Gastrocnemius medialis (tissue), 4 donors: ENCODE results near the gene ZNF202. TPM values are rescaled to one million over a fixed set of nuclear protein-coding genes. Genes with fewer than 3 reads are reported as not detected.
"Not testable (repeated sequence)": the region's sequence is repeated elsewhere in the genome, so short reads cannot be mapped to it uniquely, and the experiment has no call there.

Experiments used
- ATAC-seq, 2 donors: fragments of 150-250 bp; one replicate each; pipeline ENCODE4 v1.9.1; 2016
- DNase-seq, 2 donors: peaks; one replicate each; pipeline ENCODE4 v3.0.0-alpha.2; 2019
- H3K27ac ChIP-seq, 4 donors: fragments of 200-600 bp; sonication (generic); 1 replicate in 1 of 4; 2 replicates in 3 of 4; pipeline ENCODE4 v1.5.1; 2016 to 2018; ENCODE audit warnings: mild to moderate bottlenecking in 2 of 4, moderate library complexity in 1 of 4
- H3K27me3 ChIP-seq, 3 donors: fragments of 200-600 bp; sonication (generic) in 2 of 3; 1 replicate in 1 of 3; 2 replicates in 2 of 3; pipeline versions ENCODE4 v1.5.1 to v1.6.0; 2016 to 2019; ENCODE audit warnings: mild to moderate bottlenecking in 1 of 3, moderate library complexity in 1 of 3
- H3K36me3 ChIP-seq, 2 donors: fragments of 200-600 bp; sonication (generic) in 1 of 2; one replicate each; pipeline ENCODE4 v1.5.1; 2017 to 2018
- H3K4me1 ChIP-seq, 2 donors: fragments of 200-600 bp; sonication (generic) in 1 of 2; one replicate each; pipeline ENCODE4 v1.5.1; 2016 to 2017; ENCODE audit warnings: mild to moderate bottlenecking in 2 of 2
- H3K4me3 ChIP-seq, 4 donors: fragments of 200-600 bp; sonication (generic) in 3 of 4; 1 replicate in 1 of 4; 2 replicates in 3 of 4; pipeline ENCODE4 v1.5.1; 2016 to 2019; ENCODE audit warnings: mild to moderate bottlenecking in 2 of 4
- H3K9me3 ChIP-seq, 3 donors: fragments of 200-600 bp; sonication (generic) in 2 of 3; 1 replicate in 1 of 3; 2 replicates in 2 of 3; pipeline ENCODE4 v1.5.1; 2016 to 2019
- CTCF ChIP-seq, 5 experiments: fragments of 450-650 bp in 3 of 5; fragments of 200-600 bp in 2 of 5; sonication (generic) in 2 of 5; IDR thresholded peaks in 4 of 5; conservative IDR thresholded peaks in 1 of 5; 1 replicate in 4 of 5; 2 replicates in 1 of 5; pipeline ENCODE4 v1.5.1; 2016 to 2019; ENCODE audit warnings: antibody characterized with exemption in 5 of 5, mild to moderate bottlenecking in 3 of 5, moderate library complexity in 3 of 5
- POLR2A ChIP-seq, 2 donors: fragments of 450-650 bp; IDR thresholded peaks; one replicate each; pipeline ENCODE4 v1.6.1; 2017; ENCODE audit warnings: antibody characterized with exemption in 2 of 2, mild to moderate bottlenecking in 2 of 2, moderate library complexity in 2 of 2
- in situ Hi-C, 4 donors: fragments of 200-750 bp; cut with MboI; loops; one replicate each; pipeline versions ENCODE4 v1.15.0 to v1.8.0; 2017; ENCODE audit warnings: low sequenced_read_pairs in 4 of 4
- intact Hi-C: fragments of 100-400 bp; cut with DNase I; formaldehyde crosslinking; loops from one replicate; pipeline ENCODE4 v1.15.1; 2023; ENCODE audit warnings: low total_unique reads
- total RNA-seq, 4 donors: library from RNA; depleted of rRNA; stranded (reverse); fragments of >200 nt; gene quantifications; one replicate each; pipeline versions ENCODE4 v1.1.0 to v1.2.3, GENCODE V29; 2016

ZNF202 gene
- total RNA-seq, 4 donors from 2014 or later = 3.9 to 11.4 (median 5.3) TPM

GRCh38 chr11:123718469-123718868, 23.0 kb downstream of the ZNF202 start:
- Histone ChIP-seq H3K27ac (no peak overlapping the region), H3K4me3 (no peak overlapping the region), H3K27me3 (no peaks in the 10 kb centered on the region), H3K9me3 (no peaks in the 10 kb centered on the region), H3K4me1 (no peaks in the 10 kb centered on the region), H3K36me3 (no peaks in the 10 kb centered on the region)
- TF ChIP-seq CTCF (IDR thresholded peaks at IDR 0.05 in 4 of 5, conservative IDR thresholded peaks at IDR 0.05 in 1 of 5) = no peak
- ATAC-seq (no peak), DNase-seq (no peak)
- in situ Hi-C loops = no loop called here
- intact Hi-C loops = no loop called here

GRCh38 chr11:123718063-123718462, 23.4 kb downstream of the ZNF202 start:
- in situ Hi-C loops = no loop called here

GRCh38 chr11:123712627-123713026, 28.8 kb downstream of the ZNF202 start:
- in situ Hi-C loops, H3K4me3 ChIP-seq, H3K27me3 ChIP-seq, H3K36me3 ChIP-seq, ATAC-seq, DNase-seq, intact Hi-C loops, H3K27ac ChIP-seq, H3K9me3 ChIP-seq, H3K4me1 ChIP-seq: not testable (repeated sequence)

More at GRCh38 chr11:123718063-123718462, 23.4 kb downstream of the ZNF202 start:
- no peak overlapping the region for H3K27ac ChIP-seq
- DNase-seq (no peak), ATAC-seq (no peak)
- TF ChIP-seq POLR2A (IDR thresholded peaks at IDR 0.05) = no peak
- no peak for TF ChIP-seq CTCF (IDR thresholded peaks at IDR 0.05 in 4 of 5, conservative IDR thresholded peaks at IDR 0.05 in 1 of 5)
- no peaks in the 10 kb centered on the region for H3K9me3 ChIP-seq
- intact Hi-C loops = no loop called here
- H3K36me3 ChIP-seq = no peaks in the 10 kb centered on the region
- no peaks in the 10 kb centered on the region for H3K27me3 ChIP-seq
- H3K4me3 ChIP-seq = no peak overlapping the region
- H3K4me1 ChIP-seq = no peaks in the 10 kb centered on the region

GRCh38 chr11:123707606-123708205, 33.8 kb downstream of the ZNF202 start:
- no peaks in the 10 kb centered on the region for H3K9me3 ChIP-seq
- no peak overlapping the region for H3K4me3 ChIP-seq
- no peaks in the 10 kb centered on the region for H3K36me3 ChIP-seq
- no peaks in the 10 kb centered on the region for H3K27me3 ChIP-seq
- DNase-seq (peak; percentile 30 to 40), ATAC-seq (peak; percentile 77)
- no peaks in the 10 kb centered on the region for H3K4me1 ChIP-seq
- in situ Hi-C loops (loop anchor here (5.0 to 10.0 kb wide), 4 partner anchors 60 to 123 kb away; no protein-coding TSS in a partner anchor), intact Hi-C loops (loop anchor here (1.0 to 5.0 kb wide), 2 partner anchors 66 to 125 kb away; no protein-coding TSS in a partner anchor)
- H3K27ac ChIP-seq = no peak overlapping the region
- TF ChIP-seq CTCF (IDR thresholded peaks at IDR 0.05 in 4 of 5, conservative IDR thresholded peaks at IDR 0.05 in 1 of 5) (peak; percentile 60 to 79 (median 73)), POLR2A (IDR thresholded peaks at IDR 0.05) (no peak)

- peak; percentile 28 to 45 for ATAC-seq
- Histone ChIP-seq H3K9me3 (no peaks in the 10 kb centered on the region), H3K27ac (no peak overlapping the region), H3K36me3 (no peaks in the 10 kb centered on the region), H3K4me3 (no peak overlapping the region), H3K4me1 (peaks cover 1% of the 10 kb centered on the region in 2 donors), H3K27me3 (no peaks in the 10 kb centered on the region)
- intact Hi-C loops = loop anchor here (1.0 to 5.0 kb wide), 2 partner anchors 66 to 125 kb away; no protein-coding TSS in a partner anchor
- DNase-seq = no peak
- TF ChIP-seq CTCF (IDR thresholded peaks at IDR 0.05 in 4 of 5, conservative IDR thresholded peaks at IDR 0.05 in 1 of 5) (no peak), POLR2A (IDR thresholded peaks at IDR 0.05) (no peak)
- in situ Hi-C loops = loop anchor here (5.0 to 10.0 kb wide), 4 partner anchors 60 to 122 kb away; no protein-coding TSS in a partner anchor
These were observed 34.3 kb downstream of the ZNF202 start for GRCh38 chr11:123707206-123707605.
